Suppressor macrophage treated with lipopolysaccharide for 4 hours (primary cell): Measurements from ENCODE around the gene RSPO4.
"Not testable (repeated sequence)": the region's sequence is repeated elsewhere in the genome, so short reads cannot be mapped to it uniquely, and the experiment has no call there.

Experiments
- DNase-seq: peaks from one replicate; pipeline ENCODE4 v3.0.0-alpha.2; 2020

Gene RSPO4

GRCh38 chr20:1001911-1002681 is at the start of gene RSPO4:
Gene RSPO4, minus strand, starts transcription at chr20:1002311. Its CDS starts 147 bp downstream, at chr20:1002164.
- no peak for DNase-seq

DNA sequence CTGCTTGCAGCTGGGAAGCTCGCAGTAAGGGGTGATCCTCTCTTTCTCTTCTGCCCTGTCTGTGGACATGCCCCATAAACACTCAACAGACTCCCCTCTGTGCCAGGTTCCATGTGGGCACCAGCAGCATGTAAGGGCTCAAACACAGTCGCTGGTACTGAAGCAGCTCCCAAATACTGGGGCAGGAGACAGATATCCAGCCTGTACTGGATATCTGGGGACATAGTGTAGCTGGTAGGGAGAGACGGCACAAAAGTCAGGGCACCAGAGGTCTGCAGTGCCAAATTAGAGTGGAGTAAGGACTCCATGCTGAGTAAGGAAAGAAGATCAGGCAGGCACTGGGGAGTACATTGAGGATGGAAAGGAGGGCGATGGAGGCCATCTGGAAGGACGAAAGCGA is 48.3 kb upstream of the RSPO4 start:
- no peak for DNase-seq

DNA sequence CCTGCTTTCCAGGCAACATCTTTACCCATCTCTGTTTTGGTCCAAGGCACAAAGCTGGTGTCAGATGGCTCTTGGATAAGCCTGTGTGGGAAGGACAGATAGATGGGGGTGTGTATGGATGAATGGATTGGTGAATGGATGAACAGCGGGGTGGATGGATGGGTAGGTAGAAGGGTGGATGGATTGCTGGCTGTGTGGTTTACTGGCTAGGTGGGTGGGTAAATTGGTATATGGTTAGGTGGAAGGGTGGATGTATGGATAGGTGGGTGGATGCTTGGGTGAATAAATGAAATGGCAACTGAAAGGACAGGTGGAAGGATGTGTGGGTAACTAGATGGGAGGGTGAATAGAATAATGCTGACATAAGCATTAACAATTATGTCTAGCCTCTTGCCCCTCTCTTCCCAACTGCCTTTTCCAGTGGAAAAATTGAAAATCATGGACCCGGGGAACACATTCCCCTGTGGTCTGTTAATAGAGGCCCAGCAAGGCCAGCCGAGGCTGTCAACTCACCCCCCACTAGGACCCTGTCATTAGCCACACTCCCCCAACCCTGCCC is 43.8 kb upstream of the RSPO4 start:
- DNase-seq, result no peak

DNA sequence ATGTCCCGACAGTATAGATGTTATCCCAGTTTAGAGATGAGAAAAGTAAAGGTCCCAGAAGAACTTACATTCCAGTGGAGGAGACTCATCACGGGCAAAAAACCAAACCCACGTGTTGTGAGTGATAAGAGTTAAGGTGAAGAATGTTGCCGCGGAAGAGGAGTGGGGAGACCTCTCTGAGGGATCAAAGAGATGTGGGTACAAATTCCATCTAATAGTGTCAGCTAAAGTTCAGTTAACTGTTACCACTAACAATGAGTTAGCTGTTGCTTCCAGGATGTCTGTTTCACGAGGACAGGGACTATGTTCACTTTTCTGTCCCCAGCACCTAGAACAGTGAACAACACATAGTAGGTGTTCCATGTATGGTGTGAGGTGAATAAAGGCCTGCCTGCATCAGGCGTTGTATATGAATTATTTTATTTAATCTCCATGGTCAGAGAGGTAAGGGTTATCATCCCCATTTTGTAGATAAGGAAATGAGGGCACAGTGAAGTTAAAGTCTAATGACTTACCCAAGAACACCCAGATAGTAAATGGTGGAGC is 39.8 kb upstream of the RSPO4 start:
- DNase-seq, result no peak

DNA sequence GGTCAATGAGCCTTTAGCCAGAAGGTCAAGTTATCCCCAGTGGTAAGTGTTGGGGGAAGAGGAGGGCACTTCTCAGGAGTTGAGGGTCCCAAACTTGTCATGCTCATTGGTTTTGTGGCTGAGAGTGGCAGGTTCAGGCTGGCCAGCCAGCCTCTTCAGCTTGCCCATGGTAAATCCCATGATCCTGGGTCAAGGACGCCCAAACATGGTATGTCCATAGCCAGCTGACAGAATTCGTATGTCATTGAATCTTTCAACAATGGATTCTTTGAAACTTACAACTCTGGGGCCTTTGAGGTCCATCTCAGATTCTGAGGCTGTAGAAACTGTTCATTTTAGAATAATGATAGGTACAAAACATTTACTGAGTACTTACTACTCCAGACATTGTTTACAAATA is 36.1 kb upstream of the RSPO4 start:
- DNase-seq, result no peak

DNA sequence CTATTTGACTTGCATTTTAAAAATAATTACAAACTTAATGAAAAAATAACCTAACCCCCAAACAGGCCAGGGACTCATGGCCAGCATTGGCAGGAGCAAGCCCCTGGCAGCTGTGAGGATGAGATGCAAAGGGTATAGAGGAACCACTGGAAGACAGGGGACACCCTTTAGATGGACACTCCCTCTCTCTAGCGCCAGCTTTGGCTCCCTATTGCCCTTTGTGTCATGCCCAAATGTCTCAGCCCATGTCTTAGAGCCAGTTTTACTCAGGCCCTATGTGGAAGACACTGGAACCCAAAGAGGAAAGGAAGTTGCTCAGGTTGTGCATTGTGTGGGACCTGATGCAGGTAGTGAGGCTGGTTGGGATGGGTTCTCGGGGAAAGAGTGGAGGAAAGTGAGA is 34.9 kb upstream of the RSPO4 start:
- DNase-seq, result no peak

GRCh38 chr20:1035466-1035865 is 33.4 kb upstream of the RSPO4 start:
- peak; percentile 26 for DNase-seq

- DNase-seq, result peak; percentile 49
Measured at GRCh38 chr20:1034415-1034789, 32.3 kb upstream of the RSPO4 start.

DNA sequence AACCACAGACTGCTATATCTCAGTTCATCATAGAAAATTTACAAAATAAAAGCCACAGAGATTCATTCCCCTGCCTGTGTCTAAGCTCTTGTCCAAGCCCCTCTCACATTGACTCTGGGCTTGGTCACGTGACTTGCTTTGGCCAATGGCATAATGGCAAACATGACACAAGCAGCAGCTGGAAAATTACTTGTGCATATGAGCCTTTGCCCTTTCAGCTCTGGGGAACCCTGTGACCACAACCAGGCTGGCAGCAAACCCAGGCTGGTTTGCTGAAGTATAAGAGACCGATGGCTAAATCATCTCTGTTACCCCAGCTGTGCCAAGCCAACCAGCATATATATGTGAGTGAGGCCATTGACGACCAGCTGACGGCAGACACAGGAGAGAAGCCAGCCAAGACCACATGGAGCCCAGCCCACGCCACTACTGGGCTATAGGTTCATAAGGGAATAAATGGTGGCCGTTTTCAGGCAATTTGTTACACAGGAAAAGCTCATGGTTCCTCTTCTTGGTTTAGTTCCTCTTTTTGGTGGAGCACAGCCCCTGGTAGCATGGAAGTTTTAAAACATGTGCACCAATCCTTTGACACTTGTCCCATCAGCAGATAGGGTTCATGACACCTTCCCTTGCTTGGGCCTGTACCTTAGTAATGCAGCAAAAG is 31.8 kb upstream of the RSPO4 start:
- peak; percentile 79 for DNase-seq

DNA sequence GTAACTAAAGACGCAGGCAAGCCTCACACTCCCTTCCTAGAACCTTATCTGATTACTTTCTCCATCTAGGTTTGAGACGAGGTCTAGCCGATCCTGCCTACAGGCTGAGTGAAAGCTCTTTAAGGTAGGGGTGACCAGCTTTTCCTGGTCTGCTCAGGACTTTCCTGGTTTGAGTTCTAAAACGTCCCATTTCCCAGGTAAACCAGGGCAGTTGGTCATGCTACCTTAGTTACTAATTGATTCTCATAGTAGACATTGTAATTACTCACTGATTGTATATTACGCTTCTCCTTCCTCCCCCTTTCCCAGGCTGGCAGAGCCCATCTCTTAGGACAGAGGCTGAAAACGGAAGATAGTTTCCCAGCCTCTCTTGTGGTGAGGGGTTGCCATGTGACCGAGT is 27.9 kb upstream of the RSPO4 start:
- no peak for DNase-seq

GRCh38 chr20:1026214-1026613 is 24.1 kb upstream of the RSPO4 start:
- DNase-seq, result not testable (repeated sequence)

DNA sequence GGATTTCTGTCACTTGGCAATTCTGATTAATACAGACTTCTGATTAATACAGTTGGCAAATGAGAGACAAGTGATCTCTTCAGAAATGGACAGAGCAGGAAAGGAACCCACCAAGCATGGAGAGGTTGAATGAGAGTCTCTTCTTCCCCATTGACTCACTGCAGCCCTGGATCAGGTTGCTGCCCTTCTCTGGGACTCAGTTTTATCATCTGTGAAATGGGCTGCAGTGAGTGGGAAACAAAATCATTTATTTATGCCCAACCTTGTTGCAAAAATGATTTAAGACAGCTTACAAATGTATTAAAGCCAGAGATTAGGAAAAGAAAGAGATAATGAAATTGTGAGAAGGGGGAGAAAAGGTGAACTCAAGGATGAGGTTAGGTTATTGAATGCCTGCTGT is 20.8 kb upstream of the RSPO4 start:
- DNase-seq, result no peak

DNA sequence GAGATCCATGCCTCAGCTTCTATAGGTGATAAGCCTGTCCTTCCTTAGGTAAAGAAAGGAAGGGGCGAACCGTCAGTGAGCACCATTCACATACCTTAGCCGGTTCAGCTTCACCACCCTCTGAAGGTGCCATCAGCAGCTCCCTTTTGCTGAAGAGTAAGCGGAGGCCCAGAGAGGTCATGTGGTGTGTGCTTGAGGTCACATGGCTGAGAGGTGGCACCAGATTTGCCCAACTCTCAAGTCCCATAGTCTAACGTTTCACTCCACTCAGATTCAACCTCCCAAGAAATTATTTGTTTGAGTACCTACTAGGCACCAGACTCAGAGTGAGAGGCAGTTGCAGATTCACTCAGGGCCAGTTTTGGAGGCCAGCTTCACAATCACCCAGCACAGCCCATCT is 18.5 kb upstream of the RSPO4 start:
- no peak for DNase-seq

DNA sequence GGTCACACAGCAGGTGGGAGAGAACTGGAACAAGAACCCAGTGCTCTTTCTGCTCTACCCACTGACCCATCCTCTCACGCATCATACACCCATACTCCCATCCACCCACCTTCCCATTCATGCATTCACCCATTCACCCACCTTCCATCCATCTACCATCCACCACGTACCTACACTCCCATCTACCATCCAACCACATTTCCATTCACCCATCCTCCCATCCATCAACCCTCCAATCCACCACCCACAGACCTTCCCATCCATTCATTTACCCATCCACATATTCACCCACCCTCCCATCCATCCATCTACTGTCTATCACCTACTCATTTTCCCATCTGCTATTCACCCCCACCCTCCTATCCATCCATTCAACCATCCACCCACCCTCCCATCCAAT is 17.2 kb upstream of the RSPO4 start:
- DNase-seq, result no peak

- DNase-seq, result no peak
Measured at GRCh38 chr20:1017677-1018076, 15.6 kb upstream of the RSPO4 start.

GRCh38 chr20:1015181-1015580 is 13.1 kb upstream of the RSPO4 start:
- DNase-seq, result peak; percentile 33

- no peak for DNase-seq
Measured at GRCh38 chr20:1014471-1014870, 12.4 kb upstream of the RSPO4 start.

DNA sequence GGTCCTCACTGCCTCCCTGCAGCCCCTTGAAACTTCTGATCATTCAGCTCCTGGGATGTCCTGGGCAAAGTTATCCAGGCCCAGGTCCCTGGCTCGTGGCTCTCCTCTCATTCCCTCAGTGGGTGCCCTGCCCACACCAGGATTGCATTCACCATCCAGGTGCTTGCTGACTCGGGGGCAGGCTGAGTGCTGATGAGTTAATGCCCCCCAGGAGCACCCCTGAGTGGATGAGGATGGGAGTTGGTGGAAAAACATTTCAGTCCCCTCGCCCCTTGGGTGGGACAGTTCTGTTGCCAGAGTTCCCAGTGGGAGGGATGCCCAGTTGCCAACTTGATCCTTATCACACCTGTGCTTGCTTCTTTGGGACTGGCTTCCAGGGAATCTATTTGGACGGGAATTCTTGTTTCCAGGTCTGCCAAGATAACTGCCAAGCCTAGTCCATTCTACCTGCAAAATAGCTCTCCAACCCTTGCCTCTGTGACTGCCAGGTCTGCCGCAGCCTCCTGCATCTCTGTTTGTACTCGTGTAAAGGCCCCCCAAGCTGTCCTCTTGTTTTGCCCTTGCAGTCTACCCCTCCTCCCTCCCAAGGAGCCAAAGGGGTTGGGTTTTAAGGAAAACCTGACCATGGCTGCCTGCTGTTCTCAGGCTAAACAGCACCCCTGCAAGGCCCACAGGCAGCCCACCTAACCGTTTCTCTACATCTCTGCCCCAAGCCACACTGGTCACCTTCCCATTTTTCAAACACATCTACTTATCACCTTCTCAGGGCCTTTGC is 11.6 kb upstream of the RSPO4 start:
- DNase-seq, result no peak

DNA sequence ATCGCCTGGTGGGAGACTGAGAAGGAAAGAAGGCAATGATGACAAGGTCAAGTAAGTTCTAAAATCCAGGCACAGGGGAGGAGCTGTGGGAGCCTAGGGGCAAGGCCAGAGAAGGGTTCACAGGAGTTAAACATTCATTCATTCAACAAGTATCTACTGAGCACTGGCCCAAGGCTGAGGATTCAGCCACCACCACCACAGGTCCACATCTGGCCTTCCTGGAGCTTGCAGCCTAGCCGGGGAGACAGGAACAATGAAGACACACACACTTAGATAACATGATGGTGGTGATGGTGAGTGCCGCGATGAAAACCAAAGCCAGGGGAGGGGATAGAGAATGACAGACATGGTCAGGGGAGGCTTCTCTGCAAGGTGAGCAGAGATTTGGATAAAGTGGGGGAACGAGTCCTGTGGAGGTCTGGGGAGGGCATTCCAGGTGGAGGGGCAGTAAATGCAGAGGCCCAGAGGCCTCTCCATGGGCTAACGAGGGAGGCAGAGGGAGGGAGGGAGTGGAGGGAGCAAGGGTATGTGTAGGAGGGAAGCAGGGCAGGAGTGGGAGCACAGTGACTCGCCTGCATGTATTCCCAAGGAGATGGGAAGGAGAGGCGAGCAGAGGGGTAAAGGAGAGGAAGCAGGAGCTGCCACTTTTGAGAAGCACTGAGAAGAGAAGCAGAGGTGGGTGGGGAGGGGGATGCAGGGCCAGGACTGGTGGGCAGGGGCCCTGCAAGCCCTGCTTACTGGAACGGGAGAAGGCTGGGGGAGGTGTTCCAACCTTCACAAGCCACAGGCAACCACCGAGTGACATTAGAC is 10.5 kb upstream of the RSPO4 start:
- no peak for DNase-seq

DNA sequence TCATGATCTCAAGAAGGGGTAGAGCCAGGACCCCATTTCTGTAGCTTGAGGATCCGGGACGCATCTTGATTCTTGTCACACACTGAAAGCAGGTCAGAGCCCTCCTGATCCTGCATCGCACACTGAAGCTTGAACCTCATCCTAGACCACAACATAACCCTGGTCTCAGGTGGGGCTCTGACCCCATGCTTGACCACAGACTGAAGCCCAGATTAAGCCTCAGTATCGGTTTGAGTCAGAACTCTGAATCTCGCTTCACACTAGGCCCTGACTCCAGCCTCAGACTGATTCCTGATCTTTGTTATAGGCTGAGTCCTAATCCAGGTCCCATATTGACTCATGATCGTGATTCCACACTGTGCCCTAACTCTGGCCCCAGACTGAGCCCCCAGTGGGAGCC is 8.5 kb upstream of the RSPO4 start:
- DNase-seq, result no peak

GRCh38 chr20:1005452-1006027 is 3.4 kb upstream of the RSPO4 start:
- DNase-seq, result no peak
